BJ (cell line): Measurements from ENCODE around the gene MMP20. TPM values are rescaled to one million over a fixed set of nuclear protein-coding genes. Genes with fewer than 3 reads are reported as not detected.

Experiments
- CTCF ChIA-PET: fragments of 350-600 bp; formaldehyde crosslinking; extraction: SDS; loops from one replicate; lab custom pipeline; 2021; ENCODE audit warnings: antibody characterized with exemption, inconsistent platforms; lab: Yijun Ruan, JAX
- POLR2A ChIA-PET: fragments of 300-600 bp; sonication (Branson Sonifier 250); formaldehyde crosslinking; extraction: SDS; loops from one replicate; lab custom pipeline; 2021; ENCODE audit warnings: antibody characterized with exemption; lab: Charles Lee
- DNase-seq: peaks from one replicate; pipeline ENCODE4 v3.0.0-alpha.2; 2011; ENCODE audit warnings: low read depth
- H3K27me3 ChIP-seq: 2 replicates; pipeline ENCODE4 v1.6.0; 2011; ENCODE audit warnings: low read length; ENCODE audit not compliant: control insufficient read depth, insufficient read depth
- H3K36me3 ChIP-seq: 2 replicates; pipeline ENCODE4 v1.5.1; 2011; ENCODE audit warnings: low read length; ENCODE audit not compliant: control insufficient read depth, insufficient read depth
- H3K4me3 ChIP-seq: 2 replicates; pipeline ENCODE4 v1.5.1; 2011; ENCODE audit warnings: low read depth, mild to moderate bottlenecking, control low read depth, low read length
- CTCF ChIP-seq: IDR thresholded peaks from 2 replicates; pipeline ENCODE4 v1.5.1; 2011; ENCODE audit warnings: low read depth, mild to moderate bottlenecking, control low read depth, inconsistent platforms, low read length, moderate library complexity; ENCODE audit not compliant: insufficient read depth
- polyA plus RNA-seq: library from polyadenylated mRNA; depleted of rRNA; stranded (reverse); fragments of >200 nt; gene quantifications from 2 replicates; pipeline ENCODE4 v1.2.3, GENCODE V29; 2011

Gene MMP20
- polyA plus RNA-seq, 1 experiment = not detected

- CTCF ChIA-PET = interaction anchor here (0.7 to 0.8 kb wide), 2 partner anchors 11 to 22 kb away, joined by 3 to 4 read pairs; no protein-coding TSS in a partner anchor
- no peak overlapping the region for H3K4me3 ChIP-seq
- no peak for DNase-seq
- TF ChIP-seq CTCF = no peak
- H3K36me3 ChIP-seq = no peaks in the 10 kb centered on the region
- H3K27me3 ChIP-seq = no peaks in the 10 kb centered on the region
- POLR2A ChIA-PET = no interaction called here
Measured at GRCh38 chr11:102581066-102581465, 44.1 kb downstream of the MMP20 start.

GRCh38 chr11:102580185-102580951 lies 44.8 kb downstream of the MMP20 start:
- POLR2A ChIA-PET = no interaction called here
- no peak for DNase-seq
- CTCF ChIA-PET = interaction anchor here (0.7 to 1.3 kb wide), 3 partner anchors 12 to 45 kb away, joined by 3 to 4 read pairs (median 3); no protein-coding TSS in a partner anchor
- no peak overlapping the region for H3K4me3 ChIP-seq
- no peaks in the 10 kb centered on the region for H3K36me3 ChIP-seq
- TF ChIP-seq CTCF = no peak
- H3K27me3 ChIP-seq = no peaks in the 10 kb centered on the region

GRCh38 chr11:102577723-102578122 lies 47.4 kb downstream of the MMP20 start:
- Histone ChIP-seq H3K4me3 (no peak overlapping the region), H3K27me3 (no peaks in the 10 kb centered on the region), H3K36me3 (no peaks in the 10 kb centered on the region)
- CTCF ChIA-PET = interaction anchor here (1.2 kb wide), 1 partner anchor 16 kb away, joined by 4 read pairs; no protein-coding TSS in a partner anchor
- POLR2A ChIA-PET = no interaction called here
- TF ChIP-seq CTCF = no peak
- DNase-seq = no peak

GRCh38 chr11:102577182-102577581 lies 48.0 kb downstream of the MMP20 start:
- Histone ChIP-seq H3K36me3 (no peaks in the 10 kb centered on the region), H3K4me3 (no peak overlapping the region), H3K27me3 (no peaks in the 10 kb centered on the region)
- DNase-seq = no peak
- POLR2A ChIA-PET = no interaction called here
- no peak for TF ChIP-seq CTCF
- CTCF ChIA-PET = interaction anchor here (1.2 kb wide), 1 partner anchor 17 kb away, joined by 4 read pairs; no protein-coding TSS in a partner anchor

- DNase-seq = no peak
- no peak overlapping the region for H3K4me3 ChIP-seq
- no peak for TF ChIP-seq CTCF
- no peaks in the 10 kb centered on the region for H3K36me3 ChIP-seq
- H3K27me3 ChIP-seq = no peaks in the 10 kb centered on the region
- ChIA-PET POLR2A (no interaction called here), CTCF (no interaction called here)
Measured at GRCh38 chr11:102576350-102576749, 48.8 kb downstream of the MMP20 start.
